ENCODE measurements around the gene ADRB1.

GRCh38 chr10:114017873-114018272 is 25.8 kb upstream of the ADRB1 start:
- TF ChIP-seq, protein P1, sequence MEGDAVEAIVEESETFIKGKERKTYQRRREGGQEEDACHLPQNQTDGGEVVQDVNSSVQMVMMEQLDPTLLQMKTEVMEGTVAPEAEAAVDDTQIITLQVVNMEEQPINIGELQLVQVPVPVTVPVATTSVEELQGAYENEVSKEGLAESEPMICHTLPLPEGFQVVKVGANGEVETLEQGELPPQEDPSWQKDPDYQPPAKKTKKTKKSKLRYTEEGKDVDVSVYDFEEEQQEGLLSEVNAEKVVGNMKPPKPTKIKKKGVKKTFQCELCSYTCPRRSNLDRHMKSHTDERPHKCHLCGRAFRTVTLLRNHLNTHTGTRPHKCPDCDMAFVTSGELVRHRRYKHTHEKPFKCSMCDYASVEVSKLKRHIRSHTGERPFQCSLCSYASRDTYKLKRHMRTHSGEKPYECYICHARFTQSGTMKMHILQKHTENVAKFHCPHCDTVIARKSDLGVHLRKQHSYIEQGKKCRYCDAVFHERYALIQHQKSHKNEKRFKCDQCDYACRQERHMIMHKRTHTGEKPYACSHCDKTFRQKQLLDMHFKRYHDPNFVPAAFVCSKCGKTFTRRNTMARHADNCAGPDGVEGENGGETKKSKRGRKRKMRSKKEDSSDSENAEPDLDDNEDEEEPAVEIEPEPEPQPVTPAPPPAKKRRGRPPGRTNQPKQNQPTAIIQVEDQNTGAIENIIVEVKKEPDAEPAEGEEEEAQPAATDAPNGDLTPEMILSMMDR (conservative IDR thresholded peaks at IDR 0.05; ENCODE audit: low read depth, low read length) = no peak
- TF ChIP-seq USF2 (IDR thresholded peaks at IDR 0.05; ENCODE audit: low read depth, low read length) (no peak), MXI1 (IDR thresholded peaks at IDR 0.05; ENCODE audit: borderline replicate concordance, low read depth, low read length) (no peak)
